Right lobe of liver (tissue), 4 donors: Measurements from ENCODE around the gene APH1B.

ENCODE experiments used
- POLR2A ChIP-seq: fragments of 450-650 bp; IDR thresholded peaks from one replicate; pipeline ENCODE4 v1.6.1; 2017; ENCODE audit warnings: antibody characterized with exemption, mild to moderate bottlenecking
- TF ChIP-seq, protein P1 (sequence below), 4 donors: fragments of 200-600 bp in 3 of 4; fragments of 450-650 bp in 1 of 4; IDR thresholded peaks; one replicate each; pipeline versions ENCODE4 v1.5.1 to v1.8.0; 2016 to 2022; ENCODE audit warnings: antibody characterized with exemption in 4 of 4, mild to moderate bottlenecking in 2 of 4
- donor health status: DM: no; HTN: no; CAD: no.
- donor health status: DM: no; HTN: no; CAD: no.
- donor health status: DM: no; HTN: yes; CAD: no.

DNA sequence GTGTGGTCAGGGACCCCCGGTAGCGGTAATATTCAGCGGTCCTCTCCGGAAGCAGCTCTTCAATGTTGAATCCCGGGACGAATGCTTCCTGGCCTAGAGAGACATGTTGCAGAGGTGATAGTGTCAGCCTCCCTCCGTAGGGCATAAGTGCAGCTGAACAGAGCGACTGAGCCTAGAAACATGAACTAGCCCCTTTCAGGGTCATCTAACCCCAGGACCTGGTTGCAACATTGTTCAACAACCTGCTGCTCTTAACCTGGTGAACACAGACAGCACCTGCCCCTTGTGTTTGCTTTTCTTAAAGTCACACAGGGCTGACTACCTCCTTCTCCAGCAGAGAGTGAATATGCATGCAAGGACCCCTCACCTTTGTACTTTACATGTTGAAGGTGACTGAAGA is 62.9 kb downstream of the APH1B start:
- no peak for TF ChIP-seq POLR2A
- TF ChIP-seq, protein P1, sequence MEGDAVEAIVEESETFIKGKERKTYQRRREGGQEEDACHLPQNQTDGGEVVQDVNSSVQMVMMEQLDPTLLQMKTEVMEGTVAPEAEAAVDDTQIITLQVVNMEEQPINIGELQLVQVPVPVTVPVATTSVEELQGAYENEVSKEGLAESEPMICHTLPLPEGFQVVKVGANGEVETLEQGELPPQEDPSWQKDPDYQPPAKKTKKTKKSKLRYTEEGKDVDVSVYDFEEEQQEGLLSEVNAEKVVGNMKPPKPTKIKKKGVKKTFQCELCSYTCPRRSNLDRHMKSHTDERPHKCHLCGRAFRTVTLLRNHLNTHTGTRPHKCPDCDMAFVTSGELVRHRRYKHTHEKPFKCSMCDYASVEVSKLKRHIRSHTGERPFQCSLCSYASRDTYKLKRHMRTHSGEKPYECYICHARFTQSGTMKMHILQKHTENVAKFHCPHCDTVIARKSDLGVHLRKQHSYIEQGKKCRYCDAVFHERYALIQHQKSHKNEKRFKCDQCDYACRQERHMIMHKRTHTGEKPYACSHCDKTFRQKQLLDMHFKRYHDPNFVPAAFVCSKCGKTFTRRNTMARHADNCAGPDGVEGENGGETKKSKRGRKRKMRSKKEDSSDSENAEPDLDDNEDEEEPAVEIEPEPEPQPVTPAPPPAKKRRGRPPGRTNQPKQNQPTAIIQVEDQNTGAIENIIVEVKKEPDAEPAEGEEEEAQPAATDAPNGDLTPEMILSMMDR (IDR thresholded peaks at IDR 0.05): no peak
